Right lung (tissue), 5 donors: ENCODE measurements around the gene NBDY. TPM values are rescaled to one million over a fixed set of nuclear protein-coding genes. Genes with fewer than 3 reads are reported as not detected.
"Not testable (repeated sequence)": the region's sequence is repeated elsewhere in the genome, so short reads cannot be mapped to it uniquely, and the experiment has no call there.

Experiments used
- DNase-seq, 2 donors: peaks; one replicate each; pipeline ENCODE4 v3.0.0-alpha.2; 2013
- polyA plus RNA-seq, 5 donors: library from polyadenylated mRNA; unstranded; fragments of 120-200 nt; gene quantifications; one replicate each; pipeline versions ENCODE4 v1.2.1 to v1.2.3, GENCODE V29; 2013; ENCODE audit warnings: inconsistent platforms in 1 of 5, low replicate concordance in 1 of 5; ENCODE audit not compliant: insufficient read length in 5 of 5, insufficient read depth in 1 of 5

Gene NBDY
- polyA plus RNA-seq, 5 donors, result 73.6 to 77.9 (median 77.2) TPM

DNA sequence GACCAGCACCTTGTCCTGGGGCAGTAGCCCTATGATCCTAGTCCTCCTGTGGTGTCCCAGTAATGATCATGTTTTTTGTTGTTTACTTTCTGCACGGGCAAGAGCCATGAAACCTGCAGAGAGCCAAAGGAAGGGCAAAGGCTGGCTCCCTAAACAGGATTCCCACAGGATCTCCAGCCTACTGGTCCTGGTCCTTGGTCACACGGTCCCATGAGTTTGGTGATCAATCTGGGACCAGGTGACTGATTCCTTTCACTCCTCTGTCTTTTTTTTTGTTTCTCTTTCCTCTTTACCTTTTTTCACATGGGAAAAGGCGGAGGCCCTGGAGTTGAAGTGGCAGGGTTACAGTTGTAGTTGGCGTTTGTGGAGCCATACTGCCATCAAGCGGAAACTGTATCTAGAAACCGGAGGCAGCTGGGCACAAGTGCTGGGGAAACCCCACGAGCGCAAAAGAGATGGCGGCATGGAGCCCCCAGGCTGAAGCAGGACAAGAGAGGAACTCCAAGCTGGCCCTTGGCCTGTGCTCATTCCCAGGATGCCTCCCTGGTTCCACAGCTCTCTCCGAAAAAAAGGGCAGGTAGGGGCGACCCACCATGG lies 34.6 kb downstream of the NBDY start:
- DNase-seq, result peak; percentile 84 to 90

DNA sequence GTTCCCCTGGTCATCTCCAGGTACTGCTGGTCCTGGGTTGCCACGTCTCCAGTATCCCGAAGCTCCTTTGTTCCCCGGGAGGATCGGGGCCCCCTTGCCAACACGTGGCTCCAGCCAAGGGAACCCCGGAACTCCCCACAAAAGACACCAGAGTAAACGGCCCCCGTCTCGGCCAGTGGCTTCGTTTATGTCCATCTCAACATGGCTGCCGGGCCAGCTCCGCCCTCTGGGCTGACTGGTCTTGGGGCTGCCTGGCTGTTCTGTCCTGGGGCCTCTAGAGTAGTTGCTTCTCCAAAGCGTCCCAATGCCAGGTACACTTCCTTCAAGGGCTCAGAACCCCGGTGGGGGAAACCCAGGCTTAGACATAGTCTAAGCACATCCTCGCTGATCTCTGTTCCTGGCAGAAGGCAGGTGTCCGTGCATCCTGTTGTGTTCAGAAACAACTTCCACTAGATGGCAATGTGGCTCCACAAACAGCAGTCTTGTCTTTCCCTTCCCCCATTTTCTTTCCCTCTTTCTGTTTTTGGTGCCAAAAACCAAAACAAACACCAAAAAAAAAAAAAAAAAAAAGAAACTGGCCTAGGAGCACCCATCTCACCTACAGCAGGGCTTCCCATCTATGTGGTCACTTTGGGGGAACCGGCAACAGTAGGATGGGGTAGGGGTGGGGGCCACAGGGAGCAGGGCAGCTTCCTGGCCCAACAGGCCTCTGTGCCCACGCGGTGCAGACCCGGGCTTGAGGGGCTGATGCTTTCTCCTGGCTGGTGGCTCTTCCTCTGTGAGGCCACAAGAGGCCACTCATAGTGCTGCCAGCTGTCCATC lies 35.3 kb downstream of the NBDY start:
- peak; percentile 88 to 94 for DNase-seq

DNA sequence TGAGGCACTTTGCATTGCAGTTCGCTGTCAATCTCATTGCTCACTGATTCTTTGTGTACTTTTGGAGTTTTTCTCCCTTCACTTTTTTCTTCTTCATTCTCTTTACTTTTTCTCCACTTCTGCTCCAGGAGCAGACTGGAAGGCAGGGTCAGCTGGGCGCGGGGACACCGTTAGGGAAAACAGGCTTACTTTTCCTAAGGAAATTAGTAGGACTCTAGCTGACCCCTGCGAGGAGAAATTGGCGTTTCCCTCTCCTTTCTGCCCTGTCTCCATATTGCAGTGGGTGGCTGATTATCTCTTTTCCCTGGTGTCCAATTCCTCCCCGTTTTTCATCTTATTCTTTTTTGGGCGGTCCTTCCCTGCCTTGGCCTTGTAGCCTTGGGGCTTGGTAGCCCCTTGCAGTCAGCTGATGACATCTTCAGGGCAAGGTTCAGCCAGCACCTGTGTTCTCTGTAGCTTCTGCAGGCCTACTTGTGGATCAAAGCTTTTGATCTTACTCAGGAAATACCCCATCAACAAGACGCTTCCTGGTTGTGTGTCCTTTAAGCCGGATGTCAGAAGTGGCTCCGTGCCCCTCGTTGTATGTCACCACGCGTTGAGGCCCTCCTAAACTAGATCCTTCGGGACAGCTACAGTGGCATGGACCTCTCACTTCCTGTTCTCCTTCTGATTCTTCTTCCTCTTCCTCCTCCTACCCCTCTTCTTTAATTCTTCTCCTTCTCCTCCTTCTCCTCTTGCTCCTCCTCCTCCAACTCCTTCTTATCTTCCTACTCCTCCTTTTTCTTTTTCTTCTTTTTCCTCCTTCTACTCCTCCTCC lies 36.1 kb downstream of the NBDY start:
- DNase-seq, result no peak

DNA sequence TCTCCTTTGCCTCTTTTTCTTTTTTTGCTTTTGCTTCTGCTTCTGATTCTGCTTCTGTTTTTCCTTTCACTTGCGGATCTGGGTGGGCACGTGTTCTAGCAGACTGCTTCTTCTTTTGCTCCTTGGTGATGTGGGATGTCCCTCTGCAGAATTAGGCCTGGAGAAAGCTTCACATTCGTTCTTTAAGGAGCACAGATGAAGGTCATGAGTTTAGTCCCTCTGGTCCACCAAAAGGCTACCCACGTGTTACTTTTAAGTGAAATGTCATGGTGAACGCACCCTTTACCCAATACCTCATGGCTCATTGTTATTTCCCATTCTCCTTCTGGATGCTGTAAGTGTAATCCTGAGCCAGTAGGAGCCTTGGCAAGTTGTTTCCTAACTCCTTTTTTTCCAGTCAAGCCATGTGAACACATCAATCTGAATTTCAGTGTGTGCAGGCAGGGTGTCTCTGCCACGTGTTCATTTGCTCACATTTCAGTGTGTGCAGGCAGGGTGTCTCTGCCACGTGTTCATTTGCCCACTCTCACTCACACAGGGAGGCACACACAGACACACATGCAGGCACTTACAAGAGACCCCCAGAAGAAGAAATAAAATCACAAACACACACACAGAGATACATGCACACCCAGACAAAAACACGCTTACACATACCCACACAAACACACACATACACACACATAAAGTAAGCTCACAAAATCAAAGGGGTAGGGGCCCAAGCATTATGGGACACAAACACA lies 36.9 kb downstream of the NBDY start:
- DNase-seq, result no peak

DNA sequence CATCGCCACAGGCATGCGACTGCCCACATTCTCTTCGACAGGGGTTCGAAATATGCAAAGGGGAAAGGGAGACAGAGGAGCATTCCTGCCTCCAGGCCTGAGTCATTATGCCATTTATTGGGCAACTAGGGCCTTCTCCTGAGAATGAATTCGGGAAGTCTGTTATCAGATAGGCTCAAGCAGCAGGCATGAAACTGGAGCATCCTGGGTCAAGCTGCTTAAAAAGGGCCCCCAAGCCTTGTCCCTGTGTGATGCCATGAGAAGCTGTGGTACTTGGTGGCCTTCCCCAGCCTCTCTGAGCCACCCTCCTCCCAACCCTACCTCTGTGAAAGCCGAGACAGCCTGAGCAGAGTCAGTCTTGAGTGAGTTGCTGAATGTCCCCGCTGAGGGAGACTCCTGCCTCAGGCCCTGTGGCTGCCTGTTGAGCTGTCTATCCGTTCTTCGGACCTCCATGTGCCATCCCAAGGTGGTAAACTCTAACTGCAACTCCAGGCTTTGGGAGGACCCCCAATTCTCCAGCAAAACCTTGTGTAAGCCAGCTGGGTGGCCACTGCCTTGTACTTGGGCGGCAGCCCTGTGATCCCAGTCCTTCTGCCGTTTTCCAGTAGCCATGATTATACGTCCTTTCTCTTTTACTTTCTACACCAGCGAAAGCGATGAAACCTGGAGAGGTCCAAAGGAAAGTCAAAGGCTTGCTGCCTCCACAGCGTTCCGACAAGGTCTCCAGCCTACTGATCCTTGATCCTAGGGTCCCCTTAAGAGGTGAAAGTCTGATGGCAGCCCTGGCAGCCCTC lies 37.7 kb downstream of the NBDY start:
- DNase-seq, result no peak

DNA sequence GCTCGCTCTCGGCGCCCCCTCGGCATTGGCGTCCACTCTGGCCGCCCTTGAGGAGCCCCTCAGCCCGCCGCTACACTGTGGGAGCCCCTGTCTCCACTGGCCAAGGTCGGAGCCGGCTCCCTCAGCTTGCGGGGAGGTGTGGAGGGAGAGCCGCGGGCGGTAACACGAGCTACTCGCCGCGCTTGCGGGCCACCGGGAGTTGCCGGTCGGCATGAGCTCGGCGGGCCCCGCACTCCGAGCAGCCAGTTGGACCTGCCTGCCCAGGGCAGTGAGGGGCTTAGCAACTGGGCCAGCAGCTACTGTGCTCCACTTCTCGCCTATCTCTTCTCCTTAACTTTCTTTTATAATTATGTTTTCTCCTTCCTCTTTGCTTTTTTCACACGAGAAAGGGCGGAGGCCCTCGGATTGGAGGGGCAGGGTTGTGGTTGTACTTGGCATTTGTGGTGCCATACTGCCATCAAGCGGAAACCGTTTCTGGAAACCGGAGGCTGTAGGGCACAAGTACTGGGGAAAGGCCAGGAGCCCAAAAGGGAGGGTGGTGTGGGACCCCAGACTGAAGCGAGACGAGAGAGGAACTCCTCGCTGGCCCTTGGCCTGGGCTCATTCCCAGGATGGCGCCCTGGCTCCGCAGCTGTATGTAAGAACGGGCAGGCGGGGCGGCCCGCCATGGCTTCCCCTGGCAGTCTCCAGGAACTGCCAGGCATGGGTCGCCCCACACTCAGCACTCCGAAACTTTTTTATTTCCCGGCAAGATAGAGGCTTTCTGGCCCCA lies 38.5 kb downstream of the NBDY start:
- DNase-seq, result peak; percentile 61 to 65

DNA sequence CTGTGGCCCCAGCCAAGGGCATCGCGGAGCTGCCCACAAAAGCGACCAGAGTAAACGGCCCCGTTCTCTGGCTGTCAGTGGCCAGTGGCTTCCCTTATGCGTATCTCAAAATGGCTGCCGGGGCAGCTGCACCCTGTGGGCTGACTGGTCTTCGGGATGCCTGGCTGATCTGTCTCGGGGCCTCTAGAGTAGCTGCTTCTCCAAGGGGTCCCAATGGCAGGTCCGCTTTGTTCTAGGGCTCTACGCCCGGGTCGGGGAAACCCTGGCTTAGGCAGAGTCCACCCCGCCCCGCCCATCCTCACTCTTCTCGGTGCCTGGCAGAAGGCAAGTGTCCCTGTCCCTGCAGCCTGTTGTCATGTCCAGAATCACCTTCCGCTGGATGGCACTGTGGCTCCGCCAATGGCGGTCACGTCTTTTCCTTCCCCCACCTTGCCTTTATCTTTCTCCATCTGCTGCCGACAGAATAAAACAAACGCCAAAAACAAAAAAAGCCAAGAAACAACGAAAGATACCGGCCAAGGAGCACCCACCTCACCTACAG lies 39.1 kb downstream of the NBDY start:
- not testable (repeated sequence) for DNase-seq

DNA sequence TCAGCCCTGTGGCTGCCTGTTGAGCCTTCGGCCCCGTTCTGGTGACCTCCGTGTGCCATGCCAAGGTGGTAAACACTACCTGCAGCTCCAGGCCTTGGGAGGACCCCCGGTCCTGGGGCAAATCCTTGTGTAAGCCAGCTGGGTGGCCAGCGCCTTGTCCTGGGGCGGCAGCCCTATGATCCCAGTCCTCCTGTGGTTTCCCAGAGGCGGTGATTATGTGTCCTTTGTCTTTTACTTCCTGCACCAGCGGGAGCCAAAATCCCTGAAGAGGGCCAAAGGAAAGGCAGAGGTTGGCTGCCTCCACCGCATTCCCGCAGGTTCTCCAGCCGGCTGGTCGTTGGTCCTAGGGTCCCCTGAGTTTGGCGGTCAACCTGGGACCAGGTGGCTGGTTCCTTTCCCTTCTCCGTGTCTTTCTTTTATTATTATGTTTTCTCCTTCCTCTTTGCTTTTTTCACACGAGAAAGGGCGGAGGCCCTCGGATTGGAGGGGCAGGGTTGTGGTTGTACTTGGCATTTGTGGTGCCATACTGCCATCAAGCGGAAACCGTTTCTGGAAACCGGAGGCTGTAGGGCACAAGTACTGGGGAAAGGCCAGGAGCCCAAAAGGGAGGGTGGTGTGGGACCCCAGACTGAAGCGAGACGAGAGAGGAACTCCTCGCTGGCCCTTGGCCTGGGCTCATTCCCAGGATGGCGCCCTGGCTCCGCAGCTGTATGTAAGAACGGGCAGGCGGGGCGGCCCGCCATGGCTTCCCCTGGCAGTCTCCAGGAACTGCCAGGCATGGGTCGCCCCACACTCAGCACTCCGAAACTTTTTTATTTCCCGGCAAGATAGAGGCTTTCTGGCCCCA lies 43.9 kb downstream of the NBDY start:
- not testable (repeated sequence) for DNase-seq

DNA sequence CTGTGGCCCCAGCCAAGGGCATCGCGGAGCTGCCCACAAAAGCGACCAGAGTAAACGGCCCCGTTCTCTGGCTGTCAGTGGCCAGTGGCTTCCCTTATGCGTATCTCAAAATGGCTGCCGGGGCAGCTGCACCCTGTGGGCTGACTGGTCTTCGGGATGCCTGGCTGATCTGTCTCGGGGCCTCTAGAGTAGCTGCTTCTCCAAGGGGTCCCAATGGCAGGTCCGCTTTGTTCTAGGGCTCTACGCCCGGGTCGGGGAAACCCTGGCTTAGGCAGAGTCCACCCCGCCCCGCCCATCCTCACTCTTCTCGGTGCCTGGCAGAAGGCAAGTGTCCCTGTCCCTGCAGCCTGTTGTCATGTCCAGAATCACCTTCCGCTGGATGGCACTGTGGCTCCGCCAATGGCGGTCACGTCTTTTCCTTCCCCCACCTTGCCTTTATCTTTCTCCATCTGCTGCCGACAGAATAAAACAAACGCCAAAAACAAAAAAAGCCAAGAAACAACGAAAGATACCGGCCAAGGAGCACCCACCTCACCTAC lies 44.5 kb downstream of the NBDY start:
- DNase-seq, result not testable (repeated sequence)

DNA sequence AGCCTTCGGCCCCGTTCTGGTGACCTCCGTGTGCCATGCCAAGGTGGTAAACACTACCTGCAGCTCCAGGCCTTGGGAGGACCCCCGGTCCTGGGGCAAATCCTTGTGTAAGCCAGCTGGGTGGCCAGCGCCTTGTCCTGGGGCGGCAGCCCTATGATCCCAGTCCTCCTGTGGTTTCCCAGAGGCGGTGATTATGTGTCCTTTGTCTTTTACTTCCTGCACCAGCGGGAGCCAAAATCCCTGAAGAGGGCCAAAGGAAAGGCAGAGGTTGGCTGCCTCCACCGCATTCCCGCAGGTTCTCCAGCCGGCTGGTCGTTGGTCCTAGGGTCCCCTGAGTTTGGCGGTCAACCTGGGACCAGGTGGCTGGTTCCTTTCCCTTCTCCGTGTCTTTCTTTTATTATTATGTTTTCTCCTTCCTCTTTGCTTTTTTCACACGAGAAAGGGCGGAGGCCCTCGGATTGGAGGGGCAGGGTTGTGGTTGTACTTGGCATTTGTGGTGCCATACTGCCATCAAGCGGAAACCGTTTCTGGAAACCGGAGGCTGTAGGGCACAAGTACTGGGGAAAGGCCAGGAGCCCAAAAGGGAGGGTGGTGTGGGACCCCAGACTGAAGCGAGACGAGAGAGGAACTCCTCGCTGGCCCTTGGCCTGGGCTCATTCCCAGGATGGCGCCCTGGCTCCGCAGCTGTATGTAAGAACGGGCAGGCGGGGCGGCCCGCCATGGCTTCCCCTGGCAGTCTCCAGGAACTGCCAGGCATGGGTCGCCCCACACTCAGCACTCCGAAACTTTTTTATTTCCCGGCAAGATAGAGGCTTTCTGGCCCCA lies 49.3 kb downstream of the NBDY start:
- not testable (repeated sequence) for DNase-seq

DNA sequence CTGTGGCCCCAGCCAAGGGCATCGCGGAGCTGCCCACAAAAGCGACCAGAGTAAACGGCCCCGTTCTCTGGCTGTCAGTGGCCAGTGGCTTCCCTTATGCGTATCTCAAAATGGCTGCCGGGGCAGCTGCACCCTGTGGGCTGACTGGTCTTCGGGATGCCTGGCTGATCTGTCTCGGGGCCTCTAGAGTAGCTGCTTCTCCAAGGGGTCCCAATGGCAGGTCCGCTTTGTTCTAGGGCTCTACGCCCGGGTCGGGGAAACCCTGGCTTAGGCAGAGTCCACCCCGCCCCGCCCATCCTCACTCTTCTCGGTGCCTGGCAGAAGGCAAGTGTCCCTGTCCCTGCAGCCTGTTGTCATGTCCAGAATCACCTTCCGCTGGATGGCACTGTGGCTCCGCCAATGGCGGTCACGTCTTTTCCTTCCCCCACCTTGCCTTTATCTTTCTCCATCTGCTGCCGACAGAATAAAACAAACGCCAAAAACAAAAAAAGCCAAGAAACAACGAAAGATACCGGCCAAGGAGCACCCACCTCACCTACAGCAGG lies 50.0 kb downstream of the NBDY start:
- DNase-seq, result not testable (repeated sequence)

DNA sequence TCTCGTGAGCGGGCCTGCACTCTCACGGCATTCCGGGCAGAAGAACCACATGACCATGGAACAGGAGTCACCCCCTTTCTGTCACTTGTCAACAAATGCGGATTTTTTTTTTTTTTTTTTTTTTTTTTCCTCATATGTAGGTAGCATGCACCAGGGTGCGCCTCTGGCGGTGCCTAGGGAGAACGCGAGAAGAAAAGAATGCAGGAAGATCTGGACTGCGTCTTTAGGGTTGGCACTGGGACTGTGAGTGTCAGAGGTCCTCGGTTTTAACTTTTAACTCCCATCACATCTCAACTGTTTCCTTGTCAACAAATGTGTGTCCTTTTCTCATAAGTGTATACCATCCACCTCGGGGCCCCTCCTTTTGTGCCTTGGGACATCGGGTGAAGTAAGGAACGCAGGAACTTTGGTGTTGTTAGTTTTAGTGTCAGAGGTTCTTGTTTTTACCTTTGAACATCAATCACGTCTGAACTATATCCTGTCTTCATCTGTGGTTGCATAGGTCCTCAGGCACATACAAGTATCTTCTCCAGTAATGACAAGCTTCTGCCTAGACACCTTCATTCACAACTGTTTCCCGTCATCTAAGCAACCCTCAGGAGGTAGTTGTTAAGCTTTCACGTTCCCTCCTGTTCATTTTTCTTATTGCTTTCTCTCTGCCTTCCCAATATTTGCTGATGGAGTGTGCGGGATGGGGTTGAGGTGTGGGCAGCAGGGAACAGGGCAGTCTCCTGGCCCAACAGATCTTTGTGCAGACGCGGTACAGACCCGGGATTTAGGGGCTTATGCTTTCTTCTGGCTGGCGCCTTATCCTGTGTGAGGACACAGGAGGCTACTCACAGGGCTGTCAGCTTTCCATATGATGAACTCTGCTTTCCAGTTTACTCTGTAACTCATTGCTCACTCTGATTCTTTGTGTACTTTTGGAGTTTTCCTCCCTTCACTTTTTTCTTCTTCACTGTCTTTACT lies 51.9 kb downstream of the NBDY start:
- DNase-seq, result not testable (repeated sequence)

DNA sequence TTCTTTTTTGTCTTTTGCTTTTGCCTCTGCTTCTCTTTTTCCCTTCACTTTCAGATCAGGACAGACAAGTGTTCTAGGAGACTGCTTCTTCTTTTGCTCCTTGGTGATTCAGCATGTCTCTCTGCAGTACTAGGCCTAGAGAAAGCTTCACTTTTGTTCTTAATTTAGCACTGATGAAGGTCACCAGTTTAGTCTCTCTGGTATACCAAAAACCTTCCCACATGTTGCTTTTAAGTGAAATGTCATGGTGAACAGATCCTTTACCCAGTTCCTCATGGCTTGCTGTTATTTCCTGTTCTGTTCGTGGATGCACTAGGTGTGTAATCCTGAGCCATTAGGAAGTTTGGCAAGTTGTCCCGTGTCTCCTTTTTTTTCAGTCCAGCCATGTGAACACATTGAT lies 53.3 kb downstream of the NBDY start:
- DNase-seq, result no peak

DNA sequence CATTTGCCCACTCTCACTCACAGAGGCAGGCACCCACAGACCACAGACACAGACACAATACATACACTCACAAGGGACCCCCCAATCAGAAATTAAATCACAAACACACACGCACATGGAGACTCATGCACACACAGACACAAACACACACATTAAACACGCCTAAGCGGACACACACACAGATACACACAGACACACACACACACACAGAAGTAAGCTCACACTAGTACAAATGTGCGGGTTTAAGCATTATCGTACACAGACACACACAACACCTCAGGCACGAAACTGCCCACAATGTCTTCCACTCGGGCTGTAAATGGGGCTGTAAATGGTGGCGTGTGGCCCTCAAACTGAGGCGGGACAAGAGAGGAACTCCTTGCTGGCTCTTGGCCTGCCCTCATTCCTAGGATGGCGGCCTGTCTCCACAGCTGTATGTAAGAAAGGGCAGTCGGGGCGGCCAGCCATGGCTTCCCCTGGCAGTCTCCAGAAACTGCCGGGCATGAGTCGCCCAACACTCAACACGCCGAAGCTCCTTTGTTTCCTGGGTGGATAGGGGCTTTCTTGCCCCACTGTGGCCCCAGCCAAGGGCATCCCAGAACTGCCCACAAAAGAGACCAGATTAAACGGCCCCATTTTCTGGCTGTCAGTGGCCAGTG lies 53.9 kb downstream of the NBDY start:
- no peak for DNase-seq

DNA sequence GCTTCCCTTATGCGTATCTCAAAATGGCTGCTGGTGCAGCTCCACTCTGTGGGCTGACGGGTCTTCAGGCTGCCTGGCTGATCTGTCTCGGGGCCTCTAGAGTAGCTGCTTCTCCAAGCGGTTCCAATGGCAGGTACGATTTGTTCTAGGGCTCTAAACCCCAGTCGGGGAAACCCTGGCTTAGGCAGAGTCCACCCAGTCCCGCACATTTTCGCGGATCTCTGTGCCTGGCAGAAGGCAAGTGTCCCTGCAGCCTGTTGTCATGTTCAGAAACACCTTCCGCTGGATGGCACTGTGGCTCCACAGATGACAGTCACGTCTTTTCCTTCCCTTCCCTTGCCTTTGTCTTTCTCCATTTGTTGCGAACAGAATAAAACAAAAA lies 54.4 kb downstream of the NBDY start:
- DNase-seq, result peak; percentile 85 to 89
